Thoracic aorta (tissue), 2 donors: ENCODE data around the gene CPM. TPM values are rescaled to one million over a fixed set of nuclear protein-coding genes. Genes with fewer than 3 reads are reported as not detected.

Source experiments
- ATAC-seq: fragments of 150-250 bp; one replicate; pipeline ENCODE4 v1.8.0; 2017; ENCODE audit warnings: low read depth; ENCODE audit not compliant: insufficient number of reproducible peaks, low FRiP score
- DNase-seq: peaks from one replicate; pipeline ENCODE4 v3.0.0-alpha.2; 2020; ENCODE audit warnings: low spot score
- H3K27ac ChIP-seq, 2 donors: fragments of 200-600 bp; sonication (generic); 1 replicate in 1 of 2; 2 replicates in 1 of 2; pipeline ENCODE4 v1.5.1; 2016; ENCODE audit warnings: mild to moderate bottlenecking in 2 of 2, moderate library complexity in 2 of 2
- H3K27me3 ChIP-seq: fragments of 200-600 bp; sonication (generic); replicated peaks from 2 replicates; pipeline ENCODE4 v1.6.0; 2016; ENCODE audit warnings: mild to moderate bottlenecking; ENCODE audit not compliant: insufficient read depth
- H3K36me3 ChIP-seq: fragments of 200-600 bp; sonication (generic); one replicate; pipeline ENCODE4 v1.5.1; 2016
- H3K4me1 ChIP-seq, 2 donors: fragments of 200-600 bp; sonication (generic); 1 replicate in 1 of 2; 2 replicates in 1 of 2; pipeline versions ENCODE4 v1.5.1 to v1.6.0; 2016; ENCODE audit warnings: low read depth in 2 of 2, mild to moderate bottlenecking in 1 of 2; ENCODE audit not compliant: control insufficient read depth in 1 of 2
- H3K4me3 ChIP-seq: fragments of 200-600 bp; sonication (generic); 2 replicates; pipeline ENCODE4 v1.5.1; 2016; ENCODE audit warnings: mild to moderate bottlenecking
- H3K9me3 ChIP-seq: fragments of 200-600 bp; sonication (generic); 2 replicates; pipeline ENCODE4 v1.5.1; 2016
- CTCF ChIP-seq: fragments of 200-600 bp; sonication (generic); IDR thresholded peaks from one replicate; pipeline ENCODE4 v1.5.1; 2019; ENCODE audit warnings: antibody characterized with exemption
- total RNA-seq, 2 donors: library from RNA; depleted of rRNA; stranded (reverse); fragments of >200 nt; gene quantifications; one replicate each; pipeline versions ENCODE4 v1.1.0 to v1.2.3, GENCODE V29; 2016

Gene CPM
- total RNA-seq, 2 donors from 2014 or later = 22.1 to 62.3 TPM

GRCh38 chr12:68856510-68856909 is 76.5 kb downstream of the CPM start:
- H3K9me3 ChIP-seq = no peaks in the 10 kb centered on the region
- no peak for ATAC-seq
- no peaks in the 10 kb centered on the region for H3K4me1 ChIP-seq
- no peak for DNase-seq
- no peaks in the 10 kb centered on the region for H3K27me3 ChIP-seq
- no peak for TF ChIP-seq CTCF
- no peak overlapping the region for H3K27ac ChIP-seq
- no peak overlapping the region for H3K4me3 ChIP-seq
- no peaks in the 10 kb centered on the region for H3K36me3 ChIP-seq

- Histone ChIP-seq H3K4me3 (no peak overlapping the region), H3K36me3 (no peaks in the 10 kb centered on the region), H3K9me3 (no peaks in the 10 kb centered on the region), H3K4me1 (no peaks in the 10 kb centered on the region), H3K27me3 (no peaks in the 10 kb centered on the region), H3K27ac (no peak overlapping the region)
- no peak for TF ChIP-seq CTCF
- ATAC-seq = no peak
- DNase-seq = no peak
Observed at GRCh38 chr12:68855771-68856170, 77.2 kb downstream of the CPM start.

GRCh38 chr12:68855111-68855510 is 77.9 kb downstream of the CPM start:
- DNase-seq = no peak
- no peak for TF ChIP-seq CTCF
- Histone ChIP-seq H3K27me3 (no peaks in the 10 kb centered on the region), H3K4me3 (no peak overlapping the region), H3K9me3 (no peaks in the 10 kb centered on the region), H3K36me3 (no peaks in the 10 kb centered on the region), H3K27ac (no peak overlapping the region), H3K4me1 (no peaks in the 10 kb centered on the region)
- ATAC-seq = no peak

DNA sequence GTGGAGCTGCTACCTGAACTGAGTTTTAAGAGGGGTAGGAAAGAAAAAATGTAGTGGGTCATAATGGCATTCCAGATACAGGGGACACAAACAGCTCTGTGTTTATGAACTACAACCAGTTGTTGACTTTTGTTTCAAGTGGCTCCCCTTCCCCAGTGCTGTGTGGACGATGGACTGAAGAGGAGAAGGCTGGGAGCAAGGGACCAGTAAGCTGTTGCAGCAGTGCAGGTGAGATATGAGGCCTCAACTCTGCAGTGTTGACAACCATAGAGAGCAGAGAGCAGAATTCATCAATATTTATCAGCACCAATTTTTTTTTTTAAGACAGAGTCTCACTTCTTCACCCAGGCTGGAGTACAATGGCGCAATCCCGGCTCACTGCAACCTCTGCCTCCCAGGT is 78.4 kb downstream of the CPM start:
- TF ChIP-seq CTCF = no peak
- Histone ChIP-seq H3K4me3 (no peak overlapping the region), H3K27me3 (no peaks in the 10 kb centered on the region), H3K4me1 (no peaks in the 10 kb centered on the region), H3K36me3 (no peaks in the 10 kb centered on the region), H3K9me3 (no peaks in the 10 kb centered on the region), H3K27ac (no peak overlapping the region)
- ATAC-seq (no peak), DNase-seq (no peak)

DNA sequence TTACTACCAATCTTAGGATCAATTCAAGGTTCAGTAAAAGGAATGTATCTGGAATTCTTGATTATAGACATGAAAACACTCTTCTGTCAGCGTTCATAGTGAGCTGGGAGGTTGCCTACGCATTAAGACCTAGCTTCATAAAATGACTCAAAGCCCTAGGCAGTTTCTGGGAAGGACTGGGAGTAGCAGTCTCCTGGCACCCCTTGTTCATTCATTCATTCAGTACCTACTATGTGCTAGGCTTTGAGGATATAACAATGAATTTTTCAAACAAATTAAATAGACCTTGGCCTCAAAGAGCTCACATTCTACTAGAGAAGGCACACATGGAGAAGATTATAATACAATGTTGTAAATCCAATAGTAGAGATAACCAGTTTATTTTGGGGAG is 78.9 kb downstream of the CPM start:
- H3K9me3 ChIP-seq = no peaks in the 10 kb centered on the region
- H3K4me3 ChIP-seq = no peak overlapping the region
- H3K27ac ChIP-seq = no peak overlapping the region
- DNase-seq (no peak), ATAC-seq (no peak)
- TF ChIP-seq CTCF = no peak
- H3K36me3 ChIP-seq = no peaks in the 10 kb centered on the region
- no peaks in the 10 kb centered on the region for H3K27me3 ChIP-seq
- no peaks in the 10 kb centered on the region for H3K4me1 ChIP-seq
